Epithelial cell of esophagus (primary cell): ENCODE results near the gene SMCR8.

Experiments used
- DNase-seq: peaks from one replicate; pipeline ENCODE4 v3.0.0; 2010; ENCODE audit warnings: low read depth
- H3K4me3 ChIP-seq: 2 replicates; pipeline ENCODE4 v1.5.1; 2011; ENCODE audit warnings: mild to moderate bottlenecking, low read length, control low read depth
- CTCF ChIP-seq: IDR thresholded peaks from 2 replicates; pipeline ENCODE4 v1.5.1; 2011; ENCODE audit warnings: low read depth, mild to moderate bottlenecking, low read length, control low read depth, inconsistent platforms; ENCODE audit not compliant: insufficient read depth; ENCODE audit errors: missing control alignments

SMCR8 gene

GRCh38 chr17:18309202-18309601 is 5.9 kb upstream of the SMCR8 start:
- H3K4me3 ChIP-seq: no peak overlapping the region
- no peak for TF ChIP-seq CTCF
- no peak for DNase-seq

- peak overlapping the region; percentile 86 for H3K4me3 ChIP-seq
- TF ChIP-seq CTCF: no peak
- DNase-seq: peak; percentile 13
These were observed 898 bp upstream of the SMCR8 start for GRCh38 chr17:18314059-18314730.

GRCh38 chr17:18315562-18315922 is 449 bp downstream of the SMCR8 start:
- H3K4me3 ChIP-seq: peak overlapping the region; percentile 86
- DNase-seq: no peak
- no peak for TF ChIP-seq CTCF

GRCh38 chr17:18315961-18316360 is 868 bp downstream of the SMCR8 start:
- DNase-seq: no peak
- peak overlapping the region; percentile 86 for H3K4me3 ChIP-seq
- TF ChIP-seq CTCF: no peak

- DNase-seq: no peak
- no peak overlapping the region for H3K4me3 ChIP-seq
- TF ChIP-seq CTCF: no peak
These were observed 3.0 kb downstream of the SMCR8 start for GRCh38 chr17:18318117-18318516.

GRCh38 chr17:18318771-18319450 is 3.8 kb downstream of the SMCR8 start:
- no peak overlapping the region for H3K4me3 ChIP-seq
- DNase-seq: no peak
- TF ChIP-seq CTCF: no peak

GRCh38 chr17:18319604-18320256 is 4.6 kb downstream of the SMCR8 start:
- no peak overlapping the region for H3K4me3 ChIP-seq
- DNase-seq: peak; percentile 67
- peak; percentile 56 for TF ChIP-seq CTCF
